Mucosa of rectum (tissue), 2 donors: Measurements from ENCODE around the gene TOR4A.

ENCODE experiments used
- H3K27ac ChIP-seq, 2 donors: one replicate each; pipeline ENCODE4 v1.7.0; 2013; ENCODE audit warnings: inconsistent platforms in 2 of 2, low read depth in 2 of 2, low read length in 2 of 2
- H3K27me3 ChIP-seq, 2 donors: one replicate each; pipeline ENCODE4 v1.7.0; 2013; ENCODE audit warnings: low read length in 2 of 2; ENCODE audit not compliant: control insufficient read depth in 2 of 2, insufficient read depth in 2 of 2
- H3K36me3 ChIP-seq, 2 donors: one replicate each; pipeline ENCODE4 v1.7.0; 2013; ENCODE audit warnings: low read length in 2 of 2; ENCODE audit not compliant: control insufficient read depth in 2 of 2, insufficient read depth in 2 of 2
- H3K4me1 ChIP-seq, 2 donors: one replicate each; pipeline ENCODE4 v1.7.0; 2013; ENCODE audit warnings: low read length in 2 of 2, mild to moderate bottlenecking in 1 of 2; ENCODE audit not compliant: control insufficient read depth in 2 of 2, insufficient read depth in 2 of 2
- H3K4me3 ChIP-seq, 2 donors: one replicate each; pipeline ENCODE4 v1.7.0; 2013; ENCODE audit warnings: low read length in 2 of 2
- H3K9ac ChIP-seq, 2 donors: one replicate each; pipeline ENCODE4 v1.7.0; 2013; ENCODE audit warnings: low read length in 2 of 2, low read depth in 1 of 2, mild to moderate bottlenecking in 1 of 2
- H3K9me3 ChIP-seq, 2 donors: one replicate each; pipeline ENCODE4 v1.7.0; 2013; ENCODE audit warnings: low read length in 2 of 2; ENCODE audit not compliant: control insufficient read depth in 2 of 2
- donor health status: healthy.
- donor health status: Normal muscosa, but diverticular disease.

Gene TOR4A

DNA sequence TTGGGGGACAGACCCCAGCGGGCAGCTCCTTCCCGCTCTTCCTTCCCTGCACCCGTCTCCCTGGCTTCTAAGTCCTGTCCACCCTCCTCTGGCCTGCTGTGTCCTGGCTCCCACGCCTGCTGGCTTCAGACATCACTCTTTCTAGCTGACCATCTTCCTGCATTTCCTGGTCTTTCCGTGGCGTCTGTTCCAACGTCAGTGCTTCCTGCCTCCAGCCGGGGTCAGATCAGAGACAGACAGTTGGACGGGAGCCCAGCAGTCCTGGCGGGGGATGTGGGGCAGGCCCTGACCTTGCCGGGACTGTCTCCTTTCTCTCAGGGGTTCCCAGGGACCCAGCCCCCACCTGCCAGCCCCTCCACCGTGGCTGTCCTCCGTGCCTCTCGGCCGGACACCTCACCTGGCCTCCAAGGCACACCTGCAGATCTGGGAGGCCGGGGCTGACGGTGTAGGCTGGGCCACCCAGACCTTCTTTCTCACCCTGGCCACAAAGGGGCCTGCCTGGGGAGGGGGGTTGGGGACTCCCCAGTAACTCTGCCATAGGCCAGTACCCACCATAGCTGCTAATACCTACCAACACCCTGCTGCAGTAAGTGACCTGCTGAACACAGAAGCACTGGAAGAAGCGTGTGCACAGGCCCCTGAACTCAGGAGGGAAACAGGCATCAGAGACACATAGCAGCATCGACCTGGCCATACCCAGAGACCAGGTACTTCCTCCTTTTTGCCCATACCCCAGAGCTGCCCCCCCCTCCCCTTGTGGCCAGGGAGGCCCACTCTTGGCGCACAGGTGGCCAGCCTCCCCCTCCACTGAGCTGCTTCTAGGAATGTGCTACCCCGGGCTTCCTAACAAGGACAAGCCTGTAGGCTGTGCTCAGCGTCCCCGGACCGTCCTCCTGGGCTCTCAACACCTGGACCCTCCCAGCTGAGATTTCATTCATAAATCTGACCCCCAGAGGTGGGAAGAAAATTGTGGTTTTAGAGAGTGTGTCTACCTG lies 19.4 kb downstream of the TOR4A start:
- H3K27ac ChIP-seq: peak overlapping the region; percentile 94 to 95
- H3K27me3 ChIP-seq: peaks cover 3 to 20% of the 10 kb centered on the region in 2 donors
- H3K4me1 ChIP-seq: peaks cover 35 to 50% of the 10 kb centered on the region in 2 donors
- H3K9me3 ChIP-seq: no peaks in the 10 kb centered on the region
- peak overlapping the region; percentile 79 to 93 for H3K9ac ChIP-seq
- peak overlapping the region; percentile 82 to 87 for H3K4me3 ChIP-seq
- H3K36me3 ChIP-seq: peaks cover 0 to 3% of the 10 kb centered on the region in 2 donors

DNA sequence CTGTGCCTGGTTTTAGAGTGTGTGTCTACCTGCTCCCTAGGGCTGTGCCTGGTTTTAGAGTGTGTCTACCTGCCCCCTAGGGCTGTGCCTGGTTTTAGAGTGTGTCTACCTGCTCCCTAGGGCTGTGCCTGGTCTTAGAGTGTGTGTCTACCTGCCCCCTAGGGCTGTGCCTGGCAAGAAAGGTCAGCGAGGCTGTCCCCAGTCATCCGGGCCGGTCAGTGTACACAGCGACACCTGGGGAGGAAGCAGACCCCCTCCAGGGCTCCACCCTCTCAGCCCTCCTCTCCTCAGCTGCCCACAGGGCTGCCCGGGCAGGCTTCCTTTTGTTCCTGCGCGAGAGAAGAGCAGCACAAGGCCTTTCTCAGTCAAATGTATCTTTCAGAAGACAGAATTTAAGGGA lies 20.4 kb downstream of the TOR4A start:
- H3K4me3 ChIP-seq: peak overlapping the region; percentile 87 to 90
- peaks cover 3 to 20% of the 10 kb centered on the region in 2 donors for H3K27me3 ChIP-seq
- peaks cover 0 to 3% of the 10 kb centered on the region in 2 donors for H3K36me3 ChIP-seq
- peak overlapping the region; percentile 84 to 93 for H3K9ac ChIP-seq
- peak overlapping the region; percentile 94 to 95 for H3K27ac ChIP-seq
- H3K4me1 ChIP-seq: peaks cover 40 to 51% of the 10 kb centered on the region in 2 donors
- no peaks in the 10 kb centered on the region for H3K9me3 ChIP-seq

DNA sequence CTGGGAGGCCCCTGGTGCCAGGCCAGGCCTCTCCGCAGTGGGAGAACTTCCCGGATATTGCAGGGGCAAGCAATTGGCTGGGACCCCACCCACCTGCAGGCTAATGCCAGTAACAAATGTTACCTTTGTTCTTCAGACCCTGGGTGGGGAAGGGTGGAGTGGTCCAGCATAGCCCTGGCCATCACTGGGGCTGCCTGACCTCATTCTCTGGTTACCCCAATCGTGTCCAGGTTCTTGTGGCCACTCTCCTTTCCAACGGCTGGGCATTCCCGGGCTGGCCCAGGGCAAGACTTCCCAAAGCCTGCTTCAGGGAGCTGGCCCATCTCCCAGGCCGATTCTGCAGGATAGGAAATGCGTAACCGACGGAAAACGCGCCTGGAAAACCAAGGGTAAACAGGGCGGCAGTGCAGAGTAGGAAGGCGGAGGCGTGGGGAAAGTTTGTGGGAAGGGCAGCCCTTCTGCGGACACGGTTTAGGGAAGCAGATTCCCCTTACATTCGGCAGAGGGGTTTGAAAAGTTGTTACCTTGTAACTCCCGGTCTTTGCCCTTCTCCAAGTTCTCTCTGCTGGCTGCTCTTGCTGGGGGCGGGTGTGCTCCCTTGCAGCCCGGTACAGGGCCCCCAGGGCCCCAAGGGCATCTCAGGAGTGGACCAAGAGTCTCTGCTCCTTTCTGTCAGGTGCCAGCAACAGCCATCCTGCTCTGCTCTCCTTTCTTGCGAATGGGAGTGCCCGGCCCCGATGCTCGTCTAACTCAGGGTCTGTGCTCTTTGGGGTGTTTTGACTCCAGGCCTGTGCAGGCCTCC lies 21.1 kb downstream of the TOR4A start:
- Histone ChIP-seq H3K27ac (peak overlapping the region; percentile 94 to 95), H3K9ac (peak overlapping the region; percentile 84 to 93), H3K27me3 (peaks cover 3 to 20% of the 10 kb centered on the region in 2 donors), H3K4me3 (peak overlapping the region; percentile 87 to 90), H3K4me1 (peaks cover 45 to 54% of the 10 kb centered on the region in 2 donors), H3K9me3 (no peaks in the 10 kb centered on the region), H3K36me3 (peaks cover 0 to 3% of the 10 kb centered on the region in 2 donors)

DNA sequence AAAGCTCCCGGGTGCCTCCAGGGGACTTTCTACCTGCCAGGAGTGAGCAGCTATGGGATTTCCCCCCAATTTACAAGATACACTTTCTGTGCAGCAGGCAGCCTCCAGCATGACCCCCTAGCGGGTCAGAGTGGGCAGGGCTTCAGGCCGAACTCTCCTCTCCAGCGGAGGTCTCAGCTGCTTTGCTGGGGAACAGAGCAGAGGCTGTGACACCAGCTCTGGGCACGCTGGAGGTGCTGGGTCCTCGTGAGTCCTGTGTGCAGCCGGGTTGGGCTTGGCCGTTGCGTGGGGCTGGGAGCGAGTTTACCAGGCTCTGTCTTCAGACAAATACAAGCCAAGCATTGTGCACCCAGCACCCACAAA lies 21.7 kb downstream of the TOR4A start:
- Histone ChIP-seq H3K4me3 (peak overlapping the region; percentile 87 to 90), H3K27ac (peak overlapping the region; percentile 94 to 95), H3K27me3 (peaks cover 3 to 18% of the 10 kb centered on the region in 2 donors), H3K36me3 (peaks cover 0 to 3% of the 10 kb centered on the region in 2 donors), H3K9ac (peak overlapping the region; percentile 84 to 93), H3K9me3 (no peaks in the 10 kb centered on the region), H3K4me1 (peaks cover 49 to 54% of the 10 kb centered on the region in 2 donors)

DNA sequence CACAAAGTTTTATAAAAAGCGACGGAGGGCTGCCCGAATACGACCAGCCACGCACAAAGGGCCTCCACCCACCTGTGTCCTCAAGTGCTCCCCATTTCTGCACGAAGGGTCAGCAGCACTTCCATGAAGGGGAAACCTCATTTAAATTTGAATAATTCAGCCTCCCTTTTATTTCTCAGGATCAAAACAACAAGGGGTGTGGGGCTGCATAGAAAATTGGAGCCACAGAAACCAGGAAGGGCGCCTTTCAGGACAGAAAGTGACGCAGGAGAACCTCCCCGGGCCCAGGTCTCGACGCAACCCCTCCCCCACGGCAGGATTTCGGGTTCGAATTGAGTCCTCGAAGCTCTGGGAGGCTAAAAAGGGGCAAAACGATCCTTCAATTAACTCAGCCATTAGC lies 22.4 kb downstream of the TOR4A start:
- Histone ChIP-seq H3K9ac (peak overlapping the region; percentile 84 to 93), H3K27me3 (peaks cover 3 to 16% of the 10 kb centered on the region in 2 donors), H3K27ac (peak overlapping the region; percentile 94 to 95), H3K36me3 (peaks cover 0 to 3% of the 10 kb centered on the region in 2 donors), H3K4me1 (peaks cover 50 to 54% of the 10 kb centered on the region in 2 donors), H3K9me3 (no peaks in the 10 kb centered on the region), H3K4me3 (peak overlapping the region; percentile 87 to 90)

DNA sequence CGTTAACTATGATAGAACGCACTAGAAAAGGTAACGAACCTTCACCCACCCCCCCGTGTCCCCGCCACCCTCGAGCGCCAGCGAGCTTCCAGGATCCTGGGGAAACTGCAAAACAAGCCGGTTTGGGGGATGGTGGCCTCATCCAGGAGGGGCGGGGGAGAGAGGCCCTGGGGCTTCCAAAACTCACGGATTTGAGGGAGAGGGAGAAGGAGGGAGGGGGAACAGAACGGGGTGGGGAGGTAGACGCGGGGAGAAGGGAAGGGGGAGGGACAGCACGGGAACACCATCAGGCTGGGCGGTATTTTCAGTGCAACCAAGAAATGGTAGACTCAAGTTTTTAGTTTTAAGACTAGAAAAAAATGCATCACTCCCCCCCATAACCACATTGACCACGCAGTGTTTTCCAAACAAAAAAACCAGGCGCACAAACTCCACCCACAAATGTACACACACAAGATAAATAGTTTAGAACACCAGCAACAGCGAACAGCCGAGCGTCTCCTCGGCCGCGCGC lies 23.1 kb downstream of the TOR4A start:
- H3K4me3 ChIP-seq: peak overlapping the region; percentile 87 to 90
- H3K4me1 ChIP-seq: peaks cover 55 to 57% of the 10 kb centered on the region in 2 donors
- no peaks in the 10 kb centered on the region for H3K9me3 ChIP-seq
- peak overlapping the region; percentile 90 to 93 for H3K9ac ChIP-seq
- peaks cover 3 to 16% of the 10 kb centered on the region in 2 donors for H3K27me3 ChIP-seq
- peak overlapping the region; percentile 94 to 95 for H3K27ac ChIP-seq
- peaks cover 0 to 3% of the 10 kb centered on the region in 2 donors for H3K36me3 ChIP-seq

DNA sequence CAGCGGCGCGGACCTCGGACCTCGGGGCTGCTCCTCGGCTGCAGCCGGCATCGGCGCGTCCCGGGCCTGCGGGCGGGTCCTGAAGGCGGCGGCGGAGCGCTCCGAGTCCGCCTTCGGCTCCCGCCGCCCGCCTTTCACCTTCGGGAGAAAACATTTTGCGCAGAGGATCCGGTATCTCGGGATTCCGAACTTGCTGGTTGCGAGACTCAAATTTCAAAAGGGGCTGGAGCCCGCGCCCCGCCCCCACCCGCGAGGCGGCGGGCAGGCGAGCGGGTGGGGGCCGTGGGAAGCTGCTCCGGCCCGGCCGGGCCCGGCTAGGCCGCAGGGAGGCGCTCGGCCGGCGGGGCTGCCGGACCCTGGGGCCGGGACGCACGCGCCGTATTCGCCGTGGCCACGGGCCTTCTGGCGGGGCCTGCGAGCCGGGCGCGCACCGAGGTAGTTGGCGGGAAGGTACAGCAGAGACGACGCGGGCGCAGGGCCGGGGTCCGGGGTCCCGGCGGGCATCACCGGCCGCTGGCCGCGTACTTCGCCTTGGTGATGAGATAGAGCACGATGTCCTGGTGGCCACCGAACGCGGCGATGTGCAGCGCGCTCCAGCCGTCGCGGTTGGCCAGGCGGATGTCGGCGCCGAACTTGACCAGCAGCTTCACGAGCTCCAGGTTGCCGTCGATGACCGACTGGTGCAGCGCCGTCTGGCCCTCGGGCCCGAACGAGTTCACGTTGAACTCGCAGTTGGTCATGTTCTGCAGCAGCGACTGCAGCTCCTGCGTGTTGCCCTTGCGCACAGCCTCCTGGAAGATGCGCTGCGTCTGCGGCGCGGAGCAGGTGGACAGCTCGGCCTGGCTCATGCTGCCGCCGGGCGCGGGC lies 23.8 kb downstream of the TOR4A start:
- Histone ChIP-seq H3K36me3 (peaks cover 0 to 3% of the 10 kb centered on the region in 2 donors), H3K4me1 (peaks cover 60 to 62% of the 10 kb centered on the region in 2 donors), H3K9me3 (no peaks in the 10 kb centered on the region), H3K27ac (peak overlapping the region; percentile 94 to 95), H3K4me3 (peak overlapping the region; percentile 87 to 90), H3K27me3 (peaks cover 3 to 16% of the 10 kb centered on the region in 2 donors), H3K9ac (peak overlapping the region; percentile 90 to 93)

DNA sequence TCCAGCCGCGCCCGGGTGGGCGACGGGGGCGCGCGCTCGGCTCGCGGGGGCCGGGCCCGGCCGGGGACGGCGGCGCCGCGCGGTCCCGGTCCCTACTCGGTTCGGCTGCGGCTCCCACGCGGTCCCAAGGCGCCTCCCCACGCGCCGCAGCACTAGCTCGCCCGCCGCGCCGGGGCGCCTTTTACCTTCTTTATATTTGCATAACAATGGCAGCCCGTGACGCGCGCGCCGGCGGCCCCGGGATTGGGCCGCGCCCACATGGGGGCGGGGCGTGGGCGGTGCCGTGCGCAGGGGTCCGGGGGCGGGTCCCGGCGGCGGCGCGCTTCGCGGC lies 24.6 kb downstream of the TOR4A start, which contains the start of gene NRARP:
Gene NRARP (minus strand): TSS at position 154 of the 331 bp plus-strand sequence. CDS start 343 bp downstream, outside the sequence.
- H3K9ac ChIP-seq: peak within 1 kb of the TSS; percentile 90 to 93
- H3K4me1 ChIP-seq: peaks cover 62 to 64% of the 10 kb centered on the region in 2 donors
- peak within 1 kb of the TSS; percentile 87 to 90 for H3K4me3 ChIP-seq
- H3K36me3 ChIP-seq: peaks cover 0 to 3% of the 10 kb centered on the region in 2 donors
- peak within 1 kb of the TSS; percentile 94 to 98 for H3K27ac ChIP-seq
- H3K9me3 ChIP-seq: no peaks in the 10 kb centered on the region
- H3K27me3 ChIP-seq: peaks cover 3 to 14% of the 10 kb centered on the region in 2 donors
